ENCODE results near the gene DAPK1. TPM values are rescaled to one million over a fixed set of nuclear protein-coding genes. Genes with fewer than 3 reads are reported as not detected.

DAPK1 gene
- polyA plus RNA-seq, 1 donor from 2014 or later = 45.0 TPM

DNA sequence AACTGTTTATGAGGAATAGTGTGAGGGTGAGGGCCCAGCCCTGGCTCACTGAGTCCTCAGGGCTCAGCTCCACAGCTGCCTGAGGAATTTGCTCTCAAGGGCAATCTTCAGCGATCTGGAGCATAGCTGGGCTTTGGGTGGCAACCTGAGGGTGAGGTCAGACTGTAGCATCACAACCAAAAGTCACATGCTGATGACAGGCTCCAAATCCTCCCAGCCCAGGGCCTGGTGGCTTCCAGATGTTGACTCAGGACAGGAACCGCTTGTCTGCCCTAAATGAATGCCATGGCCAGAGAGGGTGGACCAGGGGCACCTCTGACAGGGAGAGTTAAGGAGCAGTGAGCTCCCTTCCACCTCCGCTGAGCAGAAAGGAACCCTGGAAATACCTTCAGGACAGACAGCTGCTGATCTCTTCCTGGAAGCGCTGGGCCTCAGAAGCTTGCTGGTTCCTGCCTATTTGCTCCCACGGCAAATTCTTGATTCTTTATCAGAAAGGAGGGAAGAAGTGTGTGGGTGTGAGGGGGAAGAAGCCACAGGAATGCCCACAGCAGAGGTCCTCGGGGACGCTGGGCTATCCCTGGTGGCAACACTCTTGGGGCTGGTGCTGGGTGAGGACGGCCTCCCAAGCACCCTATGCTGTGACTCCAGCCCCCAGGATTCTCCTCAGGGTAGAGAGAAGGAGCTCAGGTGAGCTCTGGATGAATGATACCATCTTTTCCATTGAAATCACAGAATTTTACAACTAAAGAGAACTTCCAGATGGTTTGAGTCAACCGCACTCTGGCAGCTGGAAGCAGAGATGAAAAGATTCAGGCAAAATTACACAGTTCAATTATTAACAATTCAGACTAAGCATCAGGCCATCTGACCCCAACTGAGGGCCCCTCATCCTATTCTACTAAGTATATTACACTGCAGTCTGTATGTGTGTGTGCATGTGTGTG lies 214.5 kb downstream of the DAPK1 start:
- H4K20me1 ChIP-seq (ENCODE audit: insufficient read depth) = no peaks in the 10 kb centered on the region
- H3F3A ChIP-seq (ENCODE audit: insufficient read depth, low read length, poor library complexity, severe bottlenecking) = no peaks in the 10 kb centered on the region
- H2AFZ ChIP-seq (ENCODE audit: low read depth, low read length) = no peak overlapping the region
- no peak overlapping the region for H3K4me2 ChIP-seq (ENCODE audit: low read length)
- no peak overlapping the region for H3K4me3 ChIP-seq (ENCODE audit: low read length)
- H3K27ac ChIP-seq (ENCODE audit: low read length) = no peak overlapping the region
- no peaks in the 10 kb centered on the region for H3K9me3 ChIP-seq (ENCODE audit: low read length)
- H3K9me2 ChIP-seq (ENCODE audit: insufficient read depth, low read length) = no peaks in the 10 kb centered on the region
- H3K36me3 ChIP-seq (ENCODE audit: insufficient read depth, low read length) = peaks cover 4% of the 10 kb centered on the region
- H3K27me3 ChIP-seq (ENCODE audit: insufficient read depth, low read depth, low read length) = no peaks in the 10 kb centered on the region
- H3K79me2 ChIP-seq (replicated peaks; ENCODE audit: insufficient read depth, low read length) = no peaks in the 10 kb centered on the region
- no peak for TF ChIP-seq RAD21 (conservative IDR thresholded peaks at IDR 0.05)
- TF ChIP-seq EP300 (conservative IDR thresholded peaks at IDR 0.05; ENCODE audit: poor library complexity, severe bottlenecking) = no peak
- TF ChIP-seq, protein P1, sequence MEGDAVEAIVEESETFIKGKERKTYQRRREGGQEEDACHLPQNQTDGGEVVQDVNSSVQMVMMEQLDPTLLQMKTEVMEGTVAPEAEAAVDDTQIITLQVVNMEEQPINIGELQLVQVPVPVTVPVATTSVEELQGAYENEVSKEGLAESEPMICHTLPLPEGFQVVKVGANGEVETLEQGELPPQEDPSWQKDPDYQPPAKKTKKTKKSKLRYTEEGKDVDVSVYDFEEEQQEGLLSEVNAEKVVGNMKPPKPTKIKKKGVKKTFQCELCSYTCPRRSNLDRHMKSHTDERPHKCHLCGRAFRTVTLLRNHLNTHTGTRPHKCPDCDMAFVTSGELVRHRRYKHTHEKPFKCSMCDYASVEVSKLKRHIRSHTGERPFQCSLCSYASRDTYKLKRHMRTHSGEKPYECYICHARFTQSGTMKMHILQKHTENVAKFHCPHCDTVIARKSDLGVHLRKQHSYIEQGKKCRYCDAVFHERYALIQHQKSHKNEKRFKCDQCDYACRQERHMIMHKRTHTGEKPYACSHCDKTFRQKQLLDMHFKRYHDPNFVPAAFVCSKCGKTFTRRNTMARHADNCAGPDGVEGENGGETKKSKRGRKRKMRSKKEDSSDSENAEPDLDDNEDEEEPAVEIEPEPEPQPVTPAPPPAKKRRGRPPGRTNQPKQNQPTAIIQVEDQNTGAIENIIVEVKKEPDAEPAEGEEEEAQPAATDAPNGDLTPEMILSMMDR (IDR thresholded peaks at IDR 0.05; ENCODE audit: poor library complexity, severe bottlenecking) = no peak
- TF ChIP-seq TAF1 (IDR thresholded peaks at IDR 0.05; ENCODE audit: low read depth) = no peak
- no peak for TF ChIP-seq SMC3 (conservative IDR thresholded peaks at IDR 0.05; ENCODE audit: poor library complexity)
- TF ChIP-seq POLR2AphosphoS5 (IDR thresholded peaks at IDR 0.05) = no peak
- TF ChIP-seq REST (IDR thresholded peaks at IDR 0.05; ENCODE audit: borderline replicate concordance) = no peak
- TF ChIP-seq EZH2 (IDR thresholded peaks at IDR 0.05; ENCODE audit: borderline replicate concordance, insufficient read depth, low read length, poor library complexity, severe bottlenecking) = no peak
- TF ChIP-seq MXI1 (conservative IDR thresholded peaks at IDR 0.05; ENCODE audit: poor library complexity, severe bottlenecking) = no peak
- H3K9ac ChIP-seq (ENCODE audit: low read length) = no peak overlapping the region

DNA sequence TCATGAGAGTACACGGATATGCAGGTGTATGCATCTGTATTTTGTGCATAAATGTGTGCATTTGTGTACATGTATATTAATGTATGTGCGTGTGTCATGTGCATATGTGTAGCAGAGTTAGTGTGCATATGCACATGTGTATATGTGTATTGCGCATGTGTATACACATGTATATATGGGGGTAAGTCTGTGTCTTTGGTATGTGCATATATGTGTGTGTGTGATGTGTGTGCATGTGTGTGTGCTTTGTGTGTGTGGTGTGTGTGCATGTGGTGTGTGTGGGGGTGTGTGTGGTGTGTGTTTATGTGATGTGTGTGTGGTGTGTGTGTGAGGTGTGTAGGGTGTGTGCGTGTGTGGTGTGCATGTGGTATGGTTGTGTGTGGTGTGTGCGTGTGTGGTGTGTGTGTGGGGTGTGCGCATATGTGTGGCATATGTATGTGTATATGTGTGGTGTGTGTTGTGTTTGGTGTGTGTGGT lies 215.2 kb downstream of the DAPK1 start:
- H3K36me3 ChIP-seq (ENCODE audit: insufficient read depth, low read length) = peaks cover 4% of the 10 kb centered on the region
- no peak overlapping the region for H3K4me3 ChIP-seq (ENCODE audit: low read length)
- H3K9ac ChIP-seq (ENCODE audit: low read length) = no peak overlapping the region
- H3K9me3 ChIP-seq (ENCODE audit: low read length) = no peaks in the 10 kb centered on the region
- no peaks in the 10 kb centered on the region for H3K27me3 ChIP-seq (ENCODE audit: insufficient read depth, low read depth, low read length)
- no peaks in the 10 kb centered on the region for H3K9me2 ChIP-seq (ENCODE audit: insufficient read depth, low read length)
- no peaks in the 10 kb centered on the region for H4K20me1 ChIP-seq (ENCODE audit: insufficient read depth)
- no peaks in the 10 kb centered on the region for H3F3A ChIP-seq (ENCODE audit: insufficient read depth, low read length, poor library complexity, severe bottlenecking)
- H3K79me2 ChIP-seq (replicated peaks; ENCODE audit: insufficient read depth, low read length) = no peaks in the 10 kb centered on the region
- TF ChIP-seq SMC3 (conservative IDR thresholded peaks at IDR 0.05; ENCODE audit: poor library complexity) (no peak), RAD21 (conservative IDR thresholded peaks at IDR 0.05) (no peak), MXI1 (conservative IDR thresholded peaks at IDR 0.05; ENCODE audit: poor library complexity, severe bottlenecking) (no peak), POLR2AphosphoS5 (IDR thresholded peaks at IDR 0.05) (no peak), EP300 (conservative IDR thresholded peaks at IDR 0.05; ENCODE audit: poor library complexity, severe bottlenecking) (no peak), TAF1 (IDR thresholded peaks at IDR 0.05; ENCODE audit: low read depth) (no peak), REST (IDR thresholded peaks at IDR 0.05; ENCODE audit: borderline replicate concordance) (no peak), EZH2 (IDR thresholded peaks at IDR 0.05; ENCODE audit: borderline replicate concordance, insufficient read depth, low read length, poor library complexity, severe bottlenecking) (no peak)
- TF ChIP-seq, protein P1 (IDR thresholded peaks at IDR 0.05; ENCODE audit: poor library complexity, severe bottlenecking) = no peak
- H2AFZ ChIP-seq (ENCODE audit: low read depth, low read length) = no peak overlapping the region
- H3K27ac ChIP-seq (ENCODE audit: low read length) = no peak overlapping the region
- no peak overlapping the region for H3K4me2 ChIP-seq (ENCODE audit: low read length)
